Measurements from ENCODE around the gene NAV3.

Gene NAV3

DNA sequence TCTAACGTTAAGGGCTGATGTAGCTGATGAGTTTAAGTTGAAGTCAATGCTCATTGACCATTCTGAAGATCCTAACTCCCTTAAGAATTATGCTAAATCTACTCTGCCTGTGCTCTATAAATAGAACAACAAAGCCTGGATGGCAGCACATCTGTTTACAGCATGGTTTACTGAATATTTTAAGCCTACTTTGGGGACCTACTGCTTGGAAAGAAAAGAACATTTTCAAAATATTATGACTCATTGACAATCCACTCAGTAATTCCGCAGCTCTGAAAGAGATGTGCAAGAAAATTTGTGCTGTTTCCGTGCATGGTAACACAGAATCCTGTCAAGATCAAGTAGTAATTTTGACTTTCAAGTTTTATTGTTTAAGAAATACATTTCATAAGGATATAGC, 35.0 kb upstream of the NAV3 start:
- ChIA-PET POLR2A (no interaction called here), CTCF (no interaction called here)
- TF ChIP-seq FOXM1 (IDR thresholded peaks at IDR 0.05; ENCODE audit: borderline replicate concordance) (no peak), HDGF (IDR thresholded peaks at IDR 0.05; ENCODE audit: borderline replicate concordance) (no peak)
- DNase-seq (ENCODE audit: extremely low spot score): no peak

DNA sequence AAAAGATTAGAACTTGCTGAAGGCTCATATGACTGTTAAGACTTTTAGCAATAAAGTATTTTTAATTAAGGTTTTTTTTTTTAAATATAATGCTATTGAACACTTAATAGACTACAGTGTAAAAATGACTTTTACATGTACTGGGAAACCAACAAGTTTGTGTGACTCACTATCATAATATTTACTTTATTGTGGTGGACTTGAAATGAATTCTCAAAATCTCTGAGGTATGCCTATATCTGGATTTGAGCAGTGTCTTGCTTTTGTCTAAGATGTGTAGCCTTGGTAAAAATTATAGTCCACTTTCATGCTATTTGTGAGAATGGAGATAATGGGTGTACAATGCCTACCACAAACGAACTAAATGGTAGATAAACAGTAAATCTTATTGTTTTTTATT, 33.9 kb upstream of the NAV3 start:
- ChIA-PET CTCF (no interaction called here), POLR2A (no interaction called here)
- TF ChIP-seq SP1 (IDR thresholded peaks at IDR 0.05): no peak
- no peak for TF ChIP-seq FOXA1 (IDR thresholded peaks at IDR 0.05)
- no peak for TF ChIP-seq LEF1 (IDR thresholded peaks at IDR 0.05; ENCODE audit: borderline replicate concordance)
- TF ChIP-seq, protein P1, sequence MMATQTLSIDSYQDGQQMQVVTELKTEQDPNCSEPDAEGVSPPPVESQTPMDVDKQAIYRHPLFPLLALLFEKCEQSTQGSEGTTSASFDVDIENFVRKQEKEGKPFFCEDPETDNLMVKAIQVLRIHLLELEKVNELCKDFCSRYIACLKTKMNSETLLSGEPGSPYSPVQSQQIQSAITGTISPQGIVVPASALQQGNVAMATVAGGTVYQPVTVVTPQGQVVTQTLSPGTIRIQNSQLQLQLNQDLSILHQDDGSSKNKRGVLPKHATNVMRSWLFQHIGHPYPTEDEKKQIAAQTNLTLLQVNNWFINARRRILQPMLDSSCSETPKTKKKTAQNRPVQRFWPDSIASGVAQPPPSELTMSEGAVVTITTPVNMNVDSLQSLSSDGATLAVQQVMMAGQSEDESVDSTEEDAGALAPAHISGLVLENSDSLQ (IDR thresholded peaks at IDR 0.05): no peak
- TF ChIP-seq NFRKB (IDR thresholded peaks at IDR 0.05): no peak
- no peak for TF ChIP-seq HDGF (IDR thresholded peaks at IDR 0.05; ENCODE audit: borderline replicate concordance)
- TF ChIP-seq FOXK2 (IDR thresholded peaks at IDR 0.05): no peak
- no peak for TF ChIP-seq TARDBP (IDR thresholded peaks at IDR 0.05)
- TF ChIP-seq FOXM1 (IDR thresholded peaks at IDR 0.05; ENCODE audit: borderline replicate concordance): no peak
- no peak for TF ChIP-seq ELF4 (IDR thresholded peaks at IDR 0.05)
- DNase-seq (ENCODE audit: extremely low spot score): no peak

DNA sequence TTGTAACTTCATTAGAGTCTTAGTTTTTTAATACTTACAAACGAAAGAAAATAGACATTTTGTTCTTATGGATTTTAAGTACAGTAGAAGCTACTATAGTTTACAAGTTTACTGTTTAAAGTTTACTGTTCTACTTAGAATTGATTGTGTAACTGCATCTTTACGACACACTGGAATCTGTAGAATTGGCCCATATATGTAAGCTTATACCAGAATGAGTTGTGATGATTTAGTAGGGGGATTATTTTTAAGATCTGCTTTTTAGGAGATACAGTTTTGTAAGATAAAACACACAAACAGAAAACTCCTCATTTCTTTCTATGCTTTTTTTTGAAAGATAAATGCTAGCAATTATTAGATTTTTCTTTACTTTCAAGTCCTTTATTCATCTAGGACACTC, 30.2 kb upstream of the NAV3 start:
- TF ChIP-seq FOXM1 (IDR thresholded peaks at IDR 0.05; ENCODE audit: borderline replicate concordance) (no peak), HDGF (IDR thresholded peaks at IDR 0.05; ENCODE audit: borderline replicate concordance) (no peak), ZNF384 (IDR thresholded peaks at IDR 0.05) (no peak)
- no peak for DNase-seq (ENCODE audit: extremely low spot score)
- CTCF ChIA-PET: no interaction called here
- POLR2A ChIA-PET: no interaction called here

DNA sequence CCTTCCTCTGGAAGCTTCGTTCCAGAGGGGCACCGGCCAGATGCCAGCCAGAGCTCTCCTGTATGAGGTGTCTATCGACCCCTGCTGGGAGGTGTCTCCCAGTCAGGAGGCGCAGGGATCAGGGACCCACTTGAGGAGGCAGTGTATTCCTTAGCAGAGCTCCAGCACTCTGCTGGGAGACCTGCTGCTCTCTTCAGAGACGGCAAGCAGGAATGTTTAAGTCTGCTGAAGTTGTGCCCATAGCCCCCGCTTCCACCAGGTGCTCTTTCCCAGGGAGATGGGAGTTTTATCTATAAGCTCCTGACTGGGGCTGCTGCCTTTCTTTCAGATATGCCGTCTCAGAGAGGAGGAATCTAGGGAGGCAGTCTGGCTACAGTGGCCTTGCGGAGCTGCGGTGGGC, 22.2 kb upstream of the NAV3 start:
- ChIA-PET POLR2A (no interaction called here), CTCF (no interaction called here)
- no peak for DNase-seq (ENCODE audit: extremely low spot score)
- TF ChIP-seq FOXA1 (IDR thresholded peaks at IDR 0.05): no peak
- no peak for TF ChIP-seq L3MBTL2 (conservative IDR thresholded peaks at IDR 0.05)
- TF ChIP-seq HDGF (IDR thresholded peaks at IDR 0.05; ENCODE audit: borderline replicate concordance): no peak
- no peak for TF ChIP-seq FOXM1 (IDR thresholded peaks at IDR 0.05; ENCODE audit: borderline replicate concordance)
- TF ChIP-seq, protein P1 (IDR thresholded peaks at IDR 0.05): no peak
- no peak for TF ChIP-seq CTBP1 (IDR thresholded peaks at IDR 0.05; ENCODE audit: borderline replicate concordance)
- no peak for TF ChIP-seq SUZ12 (IDR thresholded peaks at IDR 0.05)
- TF ChIP-seq BHLHE40 (IDR thresholded peaks at IDR 0.05; ENCODE audit: borderline replicate concordance): no peak
- no peak for TF ChIP-seq TARDBP (IDR thresholded peaks at IDR 0.05)
- no peak for TF ChIP-seq SP1 (IDR thresholded peaks at IDR 0.05)
- no peak for TF ChIP-seq ARNT (IDR thresholded peaks at IDR 0.05)

DNA sequence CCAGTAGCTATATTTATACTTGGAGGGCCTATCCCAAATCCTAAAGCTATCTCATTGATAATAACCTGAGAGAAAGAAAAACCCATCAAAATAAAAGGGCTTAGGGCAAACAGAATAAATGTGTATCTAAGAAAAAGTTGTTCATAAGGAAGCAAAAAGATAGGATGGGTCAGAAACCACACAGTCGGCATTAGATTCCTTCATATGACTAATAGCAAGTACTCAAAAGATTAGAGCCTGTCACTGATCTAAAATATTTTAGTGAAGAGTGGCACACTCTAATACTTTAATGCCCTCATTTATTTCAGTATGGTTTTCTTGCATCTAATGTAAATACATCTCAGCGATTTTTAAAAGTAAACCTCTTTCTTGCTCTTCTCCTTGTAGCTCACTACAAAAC, 17.1 kb upstream of the NAV3 start:
- POLR2A ChIA-PET: no interaction called here
- no peak for TF ChIP-seq HDGF (IDR thresholded peaks at IDR 0.05; ENCODE audit: borderline replicate concordance)
- TF ChIP-seq CTBP1 (IDR thresholded peaks at IDR 0.05; ENCODE audit: borderline replicate concordance): no peak
- TF ChIP-seq LEF1 (IDR thresholded peaks at IDR 0.05; ENCODE audit: borderline replicate concordance): no peak
- no peak for TF ChIP-seq FOXA1 (IDR thresholded peaks at IDR 0.05)
- no peak for TF ChIP-seq ELF4 (IDR thresholded peaks at IDR 0.05)
- no peak for TF ChIP-seq NFRKB (IDR thresholded peaks at IDR 0.05)
- TF ChIP-seq FOXM1 (IDR thresholded peaks at IDR 0.05; ENCODE audit: borderline replicate concordance): no peak
- TF ChIP-seq SUZ12 (IDR thresholded peaks at IDR 0.05): no peak
- no peak for TF ChIP-seq ARNT (IDR thresholded peaks at IDR 0.05)
- TF ChIP-seq BHLHE40 (IDR thresholded peaks at IDR 0.05; ENCODE audit: borderline replicate concordance): no peak
- TF ChIP-seq FOXK2 (IDR thresholded peaks at IDR 0.05): no peak
- no peak for TF ChIP-seq L3MBTL2 (conservative IDR thresholded peaks at IDR 0.05)
- TF ChIP-seq SP1 (IDR thresholded peaks at IDR 0.05): no peak
- no peak for TF ChIP-seq ZNF384 (IDR thresholded peaks at IDR 0.05)
- no peak for TF ChIP-seq TARDBP (IDR thresholded peaks at IDR 0.05)
- no peak for DNase-seq (ENCODE audit: extremely low spot score)
- CTCF ChIA-PET: no interaction called here

DNA sequence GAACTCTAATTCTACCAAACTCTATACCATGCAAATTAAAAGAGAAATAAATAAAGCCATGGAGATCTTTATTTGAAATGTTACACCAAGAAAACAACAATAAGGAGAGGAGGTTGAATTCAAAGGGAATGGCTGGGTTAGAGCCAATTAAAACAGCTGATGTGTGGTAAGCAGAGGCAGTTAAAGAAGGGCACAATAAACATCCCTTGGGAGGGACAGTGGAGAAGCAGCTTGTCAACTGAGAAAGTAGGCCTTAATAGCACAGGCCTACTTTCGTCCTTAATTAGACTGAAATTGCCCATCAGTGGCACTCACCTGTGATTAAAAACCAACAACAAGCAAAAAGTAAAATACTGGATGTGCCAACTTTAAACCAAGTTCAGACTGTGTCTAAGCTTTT, 16.3 kb upstream of the NAV3 start:
- DNase-seq (ENCODE audit: extremely low spot score): no peak
- TF ChIP-seq TARDBP (IDR thresholded peaks at IDR 0.05) (no peak), L3MBTL2 (conservative IDR thresholded peaks at IDR 0.05) (no peak), FOXK2 (IDR thresholded peaks at IDR 0.05) (no peak), BHLHE40 (IDR thresholded peaks at IDR 0.05; ENCODE audit: borderline replicate concordance) (no peak), ARNT (IDR thresholded peaks at IDR 0.05) (no peak), HDGF (IDR thresholded peaks at IDR 0.05; ENCODE audit: borderline replicate concordance) (no peak), CTBP1 (IDR thresholded peaks at IDR 0.05; ENCODE audit: borderline replicate concordance) (no peak), FOXA1 (IDR thresholded peaks at IDR 0.05) (no peak), FOXM1 (IDR thresholded peaks at IDR 0.05; ENCODE audit: borderline replicate concordance) (no peak), NFRKB (IDR thresholded peaks at IDR 0.05) (no peak), LEF1 (IDR thresholded peaks at IDR 0.05; ENCODE audit: borderline replicate concordance) (no peak), SUZ12 (IDR thresholded peaks at IDR 0.05) (no peak), SP1 (IDR thresholded peaks at IDR 0.05) (no peak), ZNF384 (IDR thresholded peaks at IDR 0.05) (no peak), ELF4 (IDR thresholded peaks at IDR 0.05) (no peak)
- TF ChIP-seq, protein P1 (IDR thresholded peaks at IDR 0.05): no peak
- ChIA-PET CTCF (no interaction called here), POLR2A (no interaction called here)

DNA sequence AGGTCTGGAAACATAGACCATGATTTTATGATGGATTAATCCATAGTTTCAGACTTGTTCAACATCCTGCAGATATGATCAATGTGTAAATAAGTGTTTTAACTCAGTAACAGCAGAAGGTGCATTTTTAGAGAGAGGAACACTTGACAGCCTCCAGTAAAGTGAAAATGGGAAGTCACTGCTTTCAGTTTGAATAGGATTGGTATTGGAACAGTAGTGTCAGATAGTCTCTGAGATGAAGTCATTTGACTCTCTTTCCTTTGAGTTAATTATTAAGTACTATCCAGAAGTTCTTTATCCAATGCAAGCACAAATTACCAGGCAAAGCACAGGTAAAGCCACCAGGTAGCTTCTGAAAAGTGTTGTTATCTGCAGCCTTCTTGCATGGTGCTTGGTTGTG, 14.5 kb upstream of the NAV3 start:
- CTCF ChIA-PET: no interaction called here

More for the DNA sequence above, 14.5 kb upstream of the NAV3 start:
- POLR2A ChIA-PET: no interaction called here
- no peak for DNase-seq (ENCODE audit: extremely low spot score)
- TF ChIP-seq FOXK2 (IDR thresholded peaks at IDR 0.05) (no peak), HDGF (IDR thresholded peaks at IDR 0.05; ENCODE audit: borderline replicate concordance) (no peak), ARNT (IDR thresholded peaks at IDR 0.05) (no peak), LEF1 (IDR thresholded peaks at IDR 0.05; ENCODE audit: borderline replicate concordance) (no peak), NFRKB (IDR thresholded peaks at IDR 0.05) (no peak), FOXM1 (IDR thresholded peaks at IDR 0.05; ENCODE audit: borderline replicate concordance) (no peak), L3MBTL2 (conservative IDR thresholded peaks at IDR 0.05) (no peak), CTBP1 (IDR thresholded peaks at IDR 0.05; ENCODE audit: borderline replicate concordance) (no peak), ELF4 (IDR thresholded peaks at IDR 0.05) (no peak), BHLHE40 (IDR thresholded peaks at IDR 0.05; ENCODE audit: borderline replicate concordance) (no peak), SP1 (IDR thresholded peaks at IDR 0.05) (no peak), TARDBP (IDR thresholded peaks at IDR 0.05) (no peak), SUZ12 (IDR thresholded peaks at IDR 0.05) (no peak), FOXA1 (IDR thresholded peaks at IDR 0.05) (no peak), ZNF384 (IDR thresholded peaks at IDR 0.05) (no peak)
- TF ChIP-seq, protein P1 (IDR thresholded peaks at IDR 0.05): no peak

Measured in HEK293T (cell line).